Heart left ventricle (tissue), 13 donors: ENCODE measurements around the gene PCLO.

Source experiments
- CTCF ChIP-seq, 12 donors: fragments of 200-600 bp; sonication (generic) in 4 of 12; IDR thresholded peaks; one replicate each; pipeline versions ENCODE4 v1.5.0 to v1.8.0; 2018 to 2022; ENCODE audit warnings: antibody characterized with exemption in 12 of 12, mild to moderate bottlenecking in 5 of 12
- POLR2A ChIP-seq, 2 donors: fragments of 450-650 bp; IDR thresholded peaks; one replicate each; pipeline ENCODE4 v1.6.1; 2017; ENCODE audit warnings: antibody characterized with exemption in 2 of 2, mild to moderate bottlenecking in 2 of 2, moderate library complexity in 2 of 2
- donor health status: ischemic (EF 13 %, LVEDD 7.1; RV severe dilation, severe dysfunction).
- donor health status: DM: no; HTN: yes; CAD: no.
- donor health status: DM: no; HTN: no; CAD: no.
- donor health status: ischemic (EF 25% LVEDD 6.9; RV normal size, moderate dysfunction).
- donor health status: ischemic (EF 25% LVEDD 5.7; RV mildly dilated, moderate dysfunction).
- donor health status: ischemic (EF 35%, LVEDD 5.7; RV mildly dilated, moderate dysfunction).
- donor health status: nonischemic (EF 11% LVEDD 7.7; RV severe dilation, severe dysfunction).
- donor health status: DM: yes; HTN: yes; CAD: no.
- donor health status: PGD.
- donor health status: ischemic (EF 29% LVEDD 5.4; RV normal size, mild dysfunction).
- donor health status: nonischemic (EF 23%, LVEDD 6.1; RV moderate dilation, normal function).

GRCh38 chr7:82839555-82839954 is 323.1 kb downstream of the PCLO start:
- TF ChIP-seq POLR2A (IDR thresholded peaks at IDR 0.05) (no peak), CTCF (IDR thresholded peaks at IDR 0.05) (no peak)
